ENCODE results near the gene TYW1. TPM values are rescaled to one million over a fixed set of nuclear protein-coding genes. Genes with fewer than 3 reads are reported as not detected.
"Not testable (repeated sequence)": the region's sequence is repeated elsewhere in the genome, so short reads cannot be mapped to it uniquely, and the experiment has no call there.

Gene TYW1
- polyA plus RNA-seq, 6 donors from 2014 or later, result 14.7 to 29.2 (median 19.2) TPM

GRCh38 chr7:67242871-67243270 is 246.2 kb downstream of the TYW1 start:
- not testable (repeated sequence) for DNase-seq; H3K9me3 Mint-ChIP-seq; H3K4me1 Mint-ChIP-seq; ATAC-seq (ENCODE audit: low read depth in 2 of 2); H3K4me3 Mint-ChIP-seq; H3K36me3 Mint-ChIP-seq; H3K27me3 Mint-ChIP-seq
- H3K27ac Mint-ChIP-seq, result peak overlapping the region in 2 of 6 donors; percentile 10 to 40

- H3K36me3 Mint-ChIP-seq; ATAC-seq (ENCODE audit: low read depth in 2 of 2); H3K4me1 Mint-ChIP-seq; H3K27ac Mint-ChIP-seq; H3K27me3 Mint-ChIP-seq; DNase-seq; H3K4me3 Mint-ChIP-seq: not testable (repeated sequence)
- H3K9me3 Mint-ChIP-seq, result peaks cover 4 to 18% (median 15%) of the 10 kb centered on the region in 7 donors
Measured at GRCh38 chr7:67248364-67248763, 251.7 kb downstream of the TYW1 start.

- peak overlapping the region in 1 of 8 donors; percentile 51 for H3K4me3 Mint-ChIP-seq
- H3K36me3 Mint-ChIP-seq, result peaks cover 9 to 17% of the 10 kb centered on the region in 2 donors
- ATAC-seq (ENCODE audit: low read depth in 2 of 2), result no peak
- no peak for DNase-seq
- peaks cover 4 to 17% (median 10%) of the 10 kb centered on the region in 7 donors for H3K9me3 Mint-ChIP-seq
- no peaks in the 10 kb centered on the region for H3K27me3 Mint-ChIP-seq
- H3K4me1 Mint-ChIP-seq, result no peaks in the 10 kb centered on the region
- no peak overlapping the region for H3K27ac Mint-ChIP-seq
Measured at GRCh38 chr7:67251986-67252558, 255.4 kb downstream of the TYW1 start.

GRCh38 chr7:67255076-67255475 is 258.4 kb downstream of the TYW1 start:
- peaks cover 4 to 17% (median 8%) of the 10 kb centered on the region in 7 donors for H3K9me3 Mint-ChIP-seq
- H3K4me1 Mint-ChIP-seq; DNase-seq; H3K27me3 Mint-ChIP-seq; ATAC-seq (ENCODE audit: low read depth in 2 of 2); H3K4me3 Mint-ChIP-seq: not testable (repeated sequence)
- H3K27ac Mint-ChIP-seq, result peak overlapping the region in 1 of 6 donors; percentile 11
- peaks cover 9 to 17% of the 10 kb centered on the region in 2 donors for H3K36me3 Mint-ChIP-seq

GRCh38 chr7:67257779-67258178 is 261.1 kb downstream of the TYW1 start:
- H3K4me3 Mint-ChIP-seq; H3K27me3 Mint-ChIP-seq; ATAC-seq (ENCODE audit: low read depth in 2 of 2); DNase-seq; H3K4me1 Mint-ChIP-seq; H3K9me3 Mint-ChIP-seq: not testable (repeated sequence)
- Mint-ChIP-seq H3K27ac (peak overlapping the region in 1 of 6 donors; percentile 27), H3K36me3 (peaks cover 14 to 17% of the 10 kb centered on the region in 2 donors)

- not testable (repeated sequence) for H3K27ac Mint-ChIP-seq; ATAC-seq (ENCODE audit: low read depth in 2 of 2); H3K9me3 Mint-ChIP-seq; H3K4me3 Mint-ChIP-seq; DNase-seq; H3K27me3 Mint-ChIP-seq; H3K4me1 Mint-ChIP-seq
- H3K36me3 Mint-ChIP-seq, result peaks cover 14 to 18% of the 10 kb centered on the region in 2 donors
Measured at GRCh38 chr7:67259363-67259762, 262.7 kb downstream of the TYW1 start.

GRCh38 chr7:67260166-67260586 is 263.5 kb downstream of the TYW1 start:
- H3K27me3 Mint-ChIP-seq; H3K9me3 Mint-ChIP-seq; ATAC-seq (ENCODE audit: low read depth in 2 of 2); H3K4me3 Mint-ChIP-seq; H3K4me1 Mint-ChIP-seq; DNase-seq: not testable (repeated sequence)
- peak overlapping the region in 1 of 6 donors; percentile 11 for H3K27ac Mint-ChIP-seq
- H3K36me3 Mint-ChIP-seq, result peaks cover 9 to 16% of the 10 kb centered on the region in 2 donors

- H3K4me1 Mint-ChIP-seq; ATAC-seq (ENCODE audit: low read depth in 2 of 2); H3K27me3 Mint-ChIP-seq; DNase-seq; H3K9me3 Mint-ChIP-seq; H3K4me3 Mint-ChIP-seq: not testable (repeated sequence)
- Mint-ChIP-seq H3K27ac (peak overlapping the region in 1 of 6 donors; percentile 34), H3K36me3 (peaks cover 7 to 15% of the 10 kb centered on the region in 2 donors)
Measured at GRCh38 chr7:67264000-67264399, 267.4 kb downstream of the TYW1 start.

- H3K4me3 Mint-ChIP-seq; H3K9me3 Mint-ChIP-seq; H3K27me3 Mint-ChIP-seq; H3K4me1 Mint-ChIP-seq; DNase-seq; ATAC-seq (ENCODE audit: low read depth in 2 of 2): not testable (repeated sequence)
- H3K27ac Mint-ChIP-seq, result peak overlapping the region in 2 of 6 donors; percentile 22 to 32
- H3K36me3 Mint-ChIP-seq, result peaks cover 0 to 11% of the 10 kb centered on the region in 2 donors
Measured at GRCh38 chr7:67266070-67266469, 269.4 kb downstream of the TYW1 start.

GRCh38 chr7:67267914-67268313 is 271.3 kb downstream of the TYW1 start:
- Mint-ChIP-seq H3K36me3 (peaks cover 0 to 7% of the 10 kb centered on the region in 2 donors), H3K27ac (no peak overlapping the region), H3K4me3 (no peak overlapping the region), H3K4me1 (no peaks in the 10 kb centered on the region), H3K9me3 (peaks cover 0 to 1% (median 0%) of the 10 kb centered on the region in 7 donors), H3K27me3 (no peaks in the 10 kb centered on the region)
- ATAC-seq (ENCODE audit: low read depth in 2 of 2), result no peak
- DNase-seq, result no peak

GRCh38 chr7:67269916-67270315 is 273.3 kb downstream of the TYW1 start:
- not testable (repeated sequence) for DNase-seq; H3K27ac Mint-ChIP-seq; H3K36me3 Mint-ChIP-seq; H3K9me3 Mint-ChIP-seq; H3K4me3 Mint-ChIP-seq; H3K4me1 Mint-ChIP-seq; H3K27me3 Mint-ChIP-seq; ATAC-seq (ENCODE audit: low read depth in 2 of 2)

Other genes starting within 250 kb of the TYW1 start
- 100 to 1,000 TPM; 135 to 160 (median 150) TPM for gene TMEM248, start 75.6 kb upstream of the TYW1 start, polyA plus RNA-seq (ENCODE audit: low read depth in 6 of 6)
- 100 to 1,000 TPM in 1 of 6 donors, 10 to 100 TPM in 5; 47.5 to 105 (median 67.4) TPM for gene SBDS, start 1.2 kb upstream of the TYW1 start, polyA plus RNA-seq (ENCODE audit: low read depth in 6 of 6)

All from naive B cell (primary cell).